HFFc6 (cell line): ENCODE results near the gene PEA15. TPM values are rescaled to one million over a fixed set of nuclear protein-coding genes. Genes with fewer than 3 reads are reported as not detected.

Source experiments
- DNase-seq: peaks from one replicate; pipeline ENCODE4 v3.0.0-alpha.2; 2018
- H3K27ac Mint-ChIP-seq: 2 replicates; pipeline ENCODE4 v1.8.0; 2020; ENCODE audit warnings: mild to moderate bottlenecking, mixed read lengths
- H3K27me3 Mint-ChIP-seq: 2 replicates; pipeline ENCODE4 v1.8.0; 2021; ENCODE audit warnings: mild to moderate bottlenecking, moderate library complexity, mixed read lengths; ENCODE audit not compliant: insufficient read depth
- H3K36me3 Mint-ChIP-seq: 2 replicates; pipeline ENCODE4 v1.8.0; 2021; ENCODE audit warnings: low read depth, mixed read lengths
- H3K4me1 Mint-ChIP-seq: 2 replicates; pipeline ENCODE4 v1.8.0; 2020; ENCODE audit warnings: low read depth, mixed read lengths
- H3K4me3 Mint-ChIP-seq: 2 replicates; pipeline ENCODE4 v1.8.0; 2020; ENCODE audit warnings: mild to moderate bottlenecking, moderate library complexity, mixed read lengths
- H3K9me3 Mint-ChIP-seq: 2 replicates; pipeline ENCODE4 v1.8.0; 2020; ENCODE audit warnings: mild to moderate bottlenecking, mixed read lengths
- CTCF ChIP-seq: fragments of 200-600 bp; sonication (generic); IDR thresholded peaks from 2 replicates; pipeline ENCODE4 v1.5.0; 2021; ENCODE audit warnings: antibody characterized with exemption, mild to moderate bottlenecking
- total RNA-seq, 6 experiments: library from RNA; stranded (reverse); fragmentation: NEBNext Ultra II Directional; extraction: Animal tissue kit (Norgen Biotek cat#: 25700); gene quantifications; 2 replicates in 1 of 6; 3 replicates in 5 of 6; pipeline ENCODE4 v1.2.3, GENCODE V29; 2021

Gene PEA15
- total RNA-seq, 6 experiments from 2014 or later = 448 to 538 (median 470) TPM

GRCh38 chr1:160178731-160179130, 26.5 kb upstream of the PEA15 start:
- no peak for DNase-seq
- no peak for TF ChIP-seq CTCF

GRCh38 chr1:160179336-160179735, 25.8 kb upstream of the PEA15 start:
- H3K4me1 Mint-ChIP-seq = no peaks in the 10 kb centered on the region
- H3K27me3 Mint-ChIP-seq = peaks cover 18% of the 10 kb centered on the region
- no peak overlapping the region for H3K4me3 Mint-ChIP-seq
- TF ChIP-seq CTCF = no peak
- H3K36me3 Mint-ChIP-seq = no peaks in the 10 kb centered on the region
- H3K9me3 Mint-ChIP-seq = no peaks in the 10 kb centered on the region
- no peak for DNase-seq
- no peak overlapping the region for H3K27ac Mint-ChIP-seq

More at GRCh38 chr1:160178731-160179130, 26.5 kb upstream of the PEA15 start:
- no peak overlapping the region for H3K27ac Mint-ChIP-seq
- H3K4me1 Mint-ChIP-seq = no peaks in the 10 kb centered on the region
- H3K9me3 Mint-ChIP-seq = no peaks in the 10 kb centered on the region
- no peaks in the 10 kb centered on the region for H3K36me3 Mint-ChIP-seq
- peaks cover 19% of the 10 kb centered on the region for H3K27me3 Mint-ChIP-seq
- no peak overlapping the region for H3K4me3 Mint-ChIP-seq

GRCh38 chr1:160186246-160186645, 18.9 kb upstream of the PEA15 start:
- no peak overlapping the region for H3K4me3 Mint-ChIP-seq

GRCh38 chr1:160186729-160187128, 18.5 kb upstream of the PEA15 start:
- no peak for DNase-seq
- H3K36me3 Mint-ChIP-seq = no peaks in the 10 kb centered on the region
- no peak for TF ChIP-seq CTCF
- H3K27me3 Mint-ChIP-seq = peaks cover 14% of the 10 kb centered on the region
- H3K4me3 Mint-ChIP-seq = no peak overlapping the region
- H3K4me1 Mint-ChIP-seq = 0 out of 2 replicates have a peak, but pooled peaks cover 6% of the 10 kb centered on the region
- no peaks in the 10 kb centered on the region for H3K9me3 Mint-ChIP-seq
- no peak overlapping the region for H3K27ac Mint-ChIP-seq

More at GRCh38 chr1:160186246-160186645, 18.9 kb upstream of the PEA15 start:
- Mint-ChIP-seq H3K27ac (no peak overlapping the region), H3K36me3 (no peaks in the 10 kb centered on the region), H3K27me3 (peaks cover 15% of the 10 kb centered on the region), H3K9me3 (no peaks in the 10 kb centered on the region), H3K4me1 (0 out of 2 replicates have a peak, but pooled peaks cover 6% of the 10 kb centered on the region)
- DNase-seq = no peak
- no peak for TF ChIP-seq CTCF

GRCh38 chr1:160187407-160187806, 17.8 kb upstream of the PEA15 start:
- H3K4me3 Mint-ChIP-seq = no peak overlapping the region
- no peaks in the 10 kb centered on the region for H3K36me3 Mint-ChIP-seq
- no peak for DNase-seq
- no peak overlapping the region for H3K27ac Mint-ChIP-seq
- no peak for TF ChIP-seq CTCF
- H3K4me1 Mint-ChIP-seq = 0 out of 2 replicates have a peak, but pooled peaks cover 6% of the 10 kb centered on the region
- no peaks in the 10 kb centered on the region for H3K9me3 Mint-ChIP-seq
- peaks cover 13% of the 10 kb centered on the region for H3K27me3 Mint-ChIP-seq

GRCh38 chr1:160188341-160188740, 16.8 kb upstream of the PEA15 start:
- Mint-ChIP-seq H3K27me3 (peaks cover 13% of the 10 kb centered on the region), H3K4me1 (0 out of 2 replicates have a peak, but pooled peaks cover 6% of the 10 kb centered on the region), H3K9me3 (no peaks in the 10 kb centered on the region), H3K4me3 (no peak overlapping the region), H3K27ac (no peak overlapping the region), H3K36me3 (no peaks in the 10 kb centered on the region)
- TF ChIP-seq CTCF = no peak
- no peak for DNase-seq
